IMR-90 (cell line): ENCODE data around the gene ERH. TPM values are rescaled to one million over a fixed set of nuclear protein-coding genes. Genes with fewer than 3 reads are reported as not detected.
"Not testable (repeated sequence)": the region's sequence is repeated elsewhere in the genome, so short reads cannot be mapped to it uniquely, and the experiment has no call there.

Experiments used
- ATAC-seq: fragments of 200-7000 bp; cut with Tn5 transposase; 2 replicates; pipeline ENCODE4 v1.9.1; 2020; ENCODE audit warnings: low read depth, mild to moderate bottlenecking, moderate library complexity
- BruUV-seq: library from RNA; stranded (reverse); fragments of 400-500 nt; replicated peaks from 2 replicates; lab custom pipeline; 2021; lab: Mats Ljungman, UMichigan
- CTCF ChIA-PET: fragments of 300-600 bp; formaldehyde crosslinking; extraction: SDS; loops from one replicate; lab custom pipeline; 2021; ENCODE audit warnings: antibody characterized with exemption; lab: Yijun Ruan, JAX
- POLR2A ChIA-PET: fragments of 300-600 bp; sonication (Branson Sonifier 250); formaldehyde crosslinking; loops from one replicate; lab custom pipeline; 2022; ENCODE audit warnings: antibody characterized with exemption; ENCODE audit not compliant: unreplicated experiment; lab: Charles Lee
- DNase-seq: peaks from one replicate; pipeline ENCODE4 v3.0.0; 2013
- H2AFZ ChIP-seq: replicated peaks from 2 replicates; pipeline ENCODE3; 2013; ENCODE audit warnings: low read length, mild to moderate bottlenecking; ENCODE audit not compliant: poor library complexity
- H2AK5ac ChIP-seq: 2 replicates; pipeline ENCODE4 v1.6.1; 2013; ENCODE audit warnings: low read depth, low read length, inconsistent platforms
- H2AK9ac ChIP-seq: replicated peaks from 2 replicates; pipeline ENCODE3; 2013; ENCODE audit warnings: mild to moderate bottlenecking, low read depth, low read length, moderate library complexity; ENCODE audit not compliant: poor library complexity
- H2BK120ac ChIP-seq: 2 replicates; pipeline ENCODE4 v1.6.1; 2013; ENCODE audit warnings: low read depth, low read length, inconsistent platforms
- H2BK15ac ChIP-seq: 3 replicates; pipeline ENCODE4 v1.6.1; 2013; ENCODE audit warnings: low read depth, low read length, inconsistent platforms
- H2BK20ac ChIP-seq: 2 replicates; pipeline ENCODE4 v1.6.1; 2013; ENCODE audit warnings: low read depth, mild to moderate bottlenecking, inconsistent platforms, low read length, moderate library complexity
- H2BK5ac ChIP-seq: 2 replicates; pipeline ENCODE4 v1.6.1; 2013; ENCODE audit warnings: mild to moderate bottlenecking, low read depth, low read length, inconsistent platforms; ENCODE audit not compliant: poor library complexity, severe bottlenecking
- H3K14ac ChIP-seq: replicated peaks from 2 replicates; pipeline ENCODE4 v1.6.1; 2013; ENCODE audit warnings: low read depth, low read length, inconsistent platforms
- H3K18ac ChIP-seq: 2 replicates; pipeline ENCODE4 v1.6.1; 2013; ENCODE audit warnings: low read depth, low read length, control low read depth
- H3K23ac ChIP-seq: 2 replicates; pipeline ENCODE4 v1.6.1; 2013; ENCODE audit warnings: low read depth, low read length, inconsistent platforms
- H3K27ac ChIP-seq: 2 replicates; pipeline ENCODE4 v1.5.1; 2013; ENCODE audit warnings: mild to moderate bottlenecking, control low read depth, low read length; ENCODE audit not compliant: insufficient read depth
- H3K27me3 ChIP-seq: 2 replicates; pipeline ENCODE4 v1.6.1; 2013; ENCODE audit warnings: low read length; ENCODE audit not compliant: control insufficient read depth, insufficient read depth
- H3K36me3 ChIP-seq: 2 replicates; pipeline ENCODE4 v1.6.1; 2013; ENCODE audit warnings: low read length, mixed read lengths; ENCODE audit not compliant: control insufficient read depth, insufficient read depth
- H3K4ac ChIP-seq: 2 replicates; pipeline ENCODE4 v1.6.1; 2013; ENCODE audit warnings: low read depth, low read length, inconsistent platforms
- H3K4me1 ChIP-seq: 2 replicates; pipeline ENCODE4 v1.6.1; 2013; ENCODE audit warnings: low read length, mixed read lengths; ENCODE audit not compliant: control insufficient read depth, insufficient read depth
- H3K4me2 ChIP-seq: 2 replicates; pipeline ENCODE4 v1.6.1; 2013; ENCODE audit warnings: low read depth, mild to moderate bottlenecking, control low read depth, low read length, moderate library complexity
- H3K4me3 ChIP-seq: 2 replicates; pipeline ENCODE4 v1.5.1; 2013; ENCODE audit warnings: low read depth, mild to moderate bottlenecking, control low read depth, low read length, moderate library complexity; ENCODE audit not compliant: insufficient read depth
- H3K56ac ChIP-seq: 2 replicates; pipeline ENCODE4 v1.6.1; 2013; ENCODE audit warnings: low read length, inconsistent platforms; ENCODE audit not compliant: insufficient read depth; ENCODE audit errors: extremely low read depth
- H3K79me1 ChIP-seq, 2 experiments: 2 replicates each; pipeline ENCODE4 v1.6.1; 2013; ENCODE audit warnings: low read length in 2 of 2, inconsistent platforms in 1 of 2, low read depth in 1 of 2
- H3K9ac ChIP-seq: 2 replicates; pipeline ENCODE4 v1.6.1; 2013; ENCODE audit warnings: low read depth, low read length, control low read depth
- H3K9me1 ChIP-seq: 2 replicates; pipeline ENCODE4 v1.6.1; 2013; ENCODE audit warnings: low read length, inconsistent platforms; ENCODE audit not compliant: insufficient read depth
- H3K9me3 ChIP-seq: 2 replicates; pipeline ENCODE4 v1.6.1; 2013; ENCODE audit warnings: low read length; ENCODE audit not compliant: control insufficient read depth, insufficient read depth
- H4K20me1 ChIP-seq: 2 replicates; pipeline ENCODE4 v1.6.1; 2013; ENCODE audit warnings: low read length, inconsistent platforms; ENCODE audit not compliant: insufficient read depth
- H4K5ac ChIP-seq: 2 replicates; pipeline ENCODE4 v1.6.1; 2013; ENCODE audit warnings: mild to moderate bottlenecking, low read depth, low read length, control low read depth
- H4K8ac ChIP-seq, 2 experiments: 2 replicates each; pipeline ENCODE4 v1.6.1; 2013; ENCODE audit warnings: low read depth in 2 of 2, low read length in 2 of 2, control low read depth in 1 of 2, inconsistent platforms in 1 of 2
- H4K91ac ChIP-seq: 2 replicates; pipeline ENCODE4 v1.6.1; 2013; ENCODE audit warnings: low read depth, low read length, inconsistent platforms; ENCODE audit not compliant: insufficient read depth
- MAZ ChIP-seq: IDR thresholded peaks from 2 replicates; pipeline ENCODE4 v1.6.1; 2012; ENCODE audit warnings: low read depth, mild to moderate bottlenecking, low read length, improper control_type of control experiment, moderate library complexity, borderline replicate concordance
- WGBS, 2 experiments: methylation state at CpG; one replicate each; pipeline versions ENCODE4 v1.1.5 to v1.1.7; 2013; ENCODE audit warnings: missing lambda C conversion rate in 2 of 2; ENCODE audit not compliant: insufficient read length in 1 of 2; ENCODE audit errors: extremely low coverage in 2 of 2; 5-methylcytosine and 5-hydroxymethylcytosine counted together
- dilution Hi-C: fragments of 300-500 bp; cut with HindIII; formaldehyde crosslinking; loops from one replicate; pipeline ENCODE4 v1.14.3; 2018; ENCODE audit warnings: low sequenced_read_pairs; ENCODE audit not compliant: unreplicated experiment
- in situ Hi-C: fragments of 300-500 bp; cut with MboI; formaldehyde crosslinking; loops from 3 replicates; pipeline ENCODE4 v1.14.3; 2019; ENCODE audit warnings: low sequenced_read_pairs, inconsistent platforms, mixed read lengths
- intact Hi-C: fragments of 100-400 bp; cut with micrococcal nuclease; formaldehyde crosslinking; loops from 2 replicates; pipeline ENCODE4 v1.10.0; 2022
- polyA plus RNA-seq, 3 experiments: library from polyadenylated mRNA; depleted of rRNA; stranded (reverse); fragments of >200 nt; gene quantifications; 2 replicates each; pipeline ENCODE4 v1.2.3, GENCODE V29; 2012; ENCODE audit warnings: low replicate concordance in 1 of 3
- total RNA-seq: library from RNA; depleted of rRNA; stranded (reverse); fragments of >200 nt; gene quantifications from 2 replicates; pipeline ENCODE4 v1.2.3, GENCODE V29; 2012
- TF ChIP-seq, protein P1 (sequence below): conservative IDR thresholded peaks from 2 replicates; pipeline ENCODE4 v1.5.1; 2012; ENCODE audit warnings: mild to moderate bottlenecking, low read depth, low read length, improper control_type of control experiment

Gene ERH
- total and polyA plus RNA-seq, 2 of the 4 experiments (the other 2 are of a cell fraction), result 64.2 to 150 TPM

DNA sequence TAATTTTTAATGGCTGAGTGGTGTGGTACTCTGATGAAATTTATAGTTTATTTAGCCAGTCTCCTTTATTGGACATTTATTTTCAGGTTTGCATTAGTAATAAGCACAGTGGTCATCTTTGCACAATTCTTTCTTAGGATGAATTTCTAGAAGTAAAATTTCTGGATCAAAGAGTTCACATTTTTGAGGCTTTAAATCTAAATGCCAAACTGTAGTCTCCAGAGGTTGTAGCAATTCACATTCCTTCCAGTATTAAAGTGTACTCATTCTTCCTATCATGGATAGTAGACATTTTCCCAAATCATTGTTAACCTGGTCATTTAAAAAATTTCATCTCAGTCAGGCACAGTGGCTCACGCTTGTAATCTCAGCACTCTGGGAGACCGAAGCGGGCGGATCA is 25.2 kb upstream of the ERH start:
- H3K23ac ChIP-seq, result no peak overlapping the region
- H2BK20ac ChIP-seq, result no peak overlapping the region
- peak; percentile 43 for DNase-seq

DNA sequence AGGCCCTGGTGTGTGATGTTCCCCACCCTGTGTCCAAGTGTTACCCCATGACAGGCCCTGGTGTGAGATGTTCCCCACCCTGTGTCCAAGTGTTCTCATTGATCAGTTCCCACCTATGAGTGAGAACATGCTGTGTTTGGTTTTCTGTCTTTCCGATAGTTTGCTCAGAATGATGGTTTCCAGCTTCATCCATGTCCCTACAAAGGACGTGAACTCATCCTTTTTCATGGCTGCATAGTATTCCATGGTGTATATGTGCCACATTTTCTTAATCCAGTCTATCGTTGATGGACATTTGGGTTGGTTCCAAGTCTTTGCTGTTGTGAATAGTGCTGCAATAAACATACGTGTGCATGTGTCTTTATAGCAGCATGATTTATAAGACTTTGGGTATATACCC is 18.0 kb upstream of the ERH start:
- H4K8ac ChIP-seq, intact Hi-C loops, H3K4me2 ChIP-seq, CTCF ChIA-PET, H3K18ac ChIP-seq, H2AK9ac ChIP-seq, BruUV-seq, H3K4ac ChIP-seq, H2BK120ac ChIP-seq, H3K9me1 ChIP-seq, in situ Hi-C loops, H2AK5ac ChIP-seq, H3K4me3 ChIP-seq, H3K36me3 ChIP-seq, H3K9ac ChIP-seq, H3K14ac ChIP-seq, H3K23ac ChIP-seq, H3K4me1 ChIP-seq, H2BK5ac ChIP-seq, H2BK15ac ChIP-seq, ATAC-seq, H3K9me3 ChIP-seq, DNase-seq, dilution Hi-C loops, H2AFZ ChIP-seq, H2BK20ac ChIP-seq, H3K27ac ChIP-seq, H3K56ac ChIP-seq, H3K27me3 ChIP-seq, POLR2A ChIA-PET, H4K91ac ChIP-seq, H4K5ac ChIP-seq: not testable (repeated sequence)
- H3K79me1 ChIP-seq, result peaks cover 8 to 33% of the 10 kb centered on the region in 2 experiments
- H4K20me1 ChIP-seq, result peaks cover 16% of the 10 kb centered on the region
- WGBS, 2 experiments, result no CpG with 5 or more reads among the region's 4 CpGs

More for the DNA sequence above, 25.2 kb upstream of the ERH start:
- peaks cover 27% of the 10 kb centered on the region for H4K20me1 ChIP-seq
- no peaks in the 10 kb centered on the region for H3K9me3 ChIP-seq
- H3K14ac ChIP-seq, result no peak overlapping the region
- ChIA-PET CTCF (no interaction called here), POLR2A (no interaction called here)
- no peak overlapping the region for H2BK15ac ChIP-seq
- no peaks in the 10 kb centered on the region for H3K27me3 ChIP-seq
- no peak overlapping the region for H2BK120ac ChIP-seq
- in situ Hi-C loops (no loop called here), dilution Hi-C loops (no loop called here), intact Hi-C loops (no loop called here)
- no peak overlapping the region for H3K56ac ChIP-seq
- H3K4me3 ChIP-seq, result no peak overlapping the region
- ATAC-seq, result peak; percentile 66
- no peak overlapping the region for H2AK9ac ChIP-seq
- H4K91ac ChIP-seq, result no peak overlapping the region
- no peak overlapping the region for H2AFZ ChIP-seq
- no CpG with 5 or more reads among the region's 4 CpGs for WGBS, 2 experiments
- peaks cover 6% of the 10 kb centered on the region; the same call in 1 of the 2 replicates for H3K9me1 ChIP-seq
- H4K5ac ChIP-seq, result no peak overlapping the region
- H3K18ac ChIP-seq, result no peak overlapping the region
- H3K36me3 ChIP-seq, result peaks cover 9% of the 10 kb centered on the region
- H3K4me1 ChIP-seq, result 0 out of 2 replicates have a peak, but pooled peaks cover 3% of the 10 kb centered on the region
- no peak overlapping the region for H3K27ac ChIP-seq
- no peak overlapping the region for H3K9ac ChIP-seq
- TF ChIP-seq, protein P1, sequence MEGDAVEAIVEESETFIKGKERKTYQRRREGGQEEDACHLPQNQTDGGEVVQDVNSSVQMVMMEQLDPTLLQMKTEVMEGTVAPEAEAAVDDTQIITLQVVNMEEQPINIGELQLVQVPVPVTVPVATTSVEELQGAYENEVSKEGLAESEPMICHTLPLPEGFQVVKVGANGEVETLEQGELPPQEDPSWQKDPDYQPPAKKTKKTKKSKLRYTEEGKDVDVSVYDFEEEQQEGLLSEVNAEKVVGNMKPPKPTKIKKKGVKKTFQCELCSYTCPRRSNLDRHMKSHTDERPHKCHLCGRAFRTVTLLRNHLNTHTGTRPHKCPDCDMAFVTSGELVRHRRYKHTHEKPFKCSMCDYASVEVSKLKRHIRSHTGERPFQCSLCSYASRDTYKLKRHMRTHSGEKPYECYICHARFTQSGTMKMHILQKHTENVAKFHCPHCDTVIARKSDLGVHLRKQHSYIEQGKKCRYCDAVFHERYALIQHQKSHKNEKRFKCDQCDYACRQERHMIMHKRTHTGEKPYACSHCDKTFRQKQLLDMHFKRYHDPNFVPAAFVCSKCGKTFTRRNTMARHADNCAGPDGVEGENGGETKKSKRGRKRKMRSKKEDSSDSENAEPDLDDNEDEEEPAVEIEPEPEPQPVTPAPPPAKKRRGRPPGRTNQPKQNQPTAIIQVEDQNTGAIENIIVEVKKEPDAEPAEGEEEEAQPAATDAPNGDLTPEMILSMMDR, result 0 out of 2 replicates have a peak, but pooled peaks have one; percentile 25
- TF ChIP-seq MAZ, result no peak
- no peak overlapping the region for H2AK5ac ChIP-seq
- H4K8ac ChIP-seq, result no peak overlapping the region
- no peak overlapping the region for H3K4ac ChIP-seq
- H3K79me1 ChIP-seq, result peaks cover 20 to 41% of the 10 kb centered on the region in 2 experiments
- BruUV-seq, result no TSS peak
- H3K4me2 ChIP-seq, result no peak overlapping the region
- no peak overlapping the region for H2BK5ac ChIP-seq
